Mesenchymal stem cell (in vitro differentiated cells and primary cell): Measurements from ENCODE around the gene CCNJ.

ENCODE experiments used
- DNase-seq: peaks from one replicate; pipeline ENCODE4 v3.0.0-alpha.2; 2013
- H2AFZ ChIP-seq: one replicate; pipeline ENCODE4 v1.6.1; 2013; ENCODE audit warnings: low read depth, mild to moderate bottlenecking, control low read depth, inconsistent platforms, low read length, moderate library complexity
- H2AK5ac ChIP-seq: 2 replicates; pipeline ENCODE4 v1.6.1; 2013; ENCODE audit warnings: low read length, moderate library complexity, mild to moderate bottlenecking, inconsistent platforms; ENCODE audit not compliant: severe bottlenecking
- H2BK120ac ChIP-seq: one replicate; pipeline ENCODE4 v1.6.1; 2013; ENCODE audit warnings: low read depth, mild to moderate bottlenecking, inconsistent platforms, low read length, moderate library complexity
- H2BK12ac ChIP-seq, 2 experiments: one replicate each; pipeline ENCODE4 v1.6.1; 2013; ENCODE audit warnings: inconsistent platforms in 2 of 2, low read length in 2 of 2, mild to moderate bottlenecking in 2 of 2, moderate library complexity in 2 of 2, control low read depth in 1 of 2
- H2BK15ac ChIP-seq: one replicate; pipeline ENCODE4 v1.6.1; 2013; ENCODE audit warnings: mild to moderate bottlenecking, low read depth, inconsistent platforms; ENCODE audit not compliant: poor library complexity, severe bottlenecking
- H2BK5ac ChIP-seq: 2 replicates; pipeline ENCODE4 v1.6.1; 2013; ENCODE audit warnings: low read depth, mild to moderate bottlenecking, low read length, control low read depth, inconsistent platforms; ENCODE audit not compliant: poor library complexity, severe bottlenecking
- H3K14ac ChIP-seq, 2 experiments: one replicate each; pipeline ENCODE4 v1.6.1; 2013; ENCODE audit warnings: inconsistent platforms in 2 of 2, low read length in 2 of 2, control low read depth in 1 of 2, mild to moderate bottlenecking in 1 of 2, moderate library complexity in 1 of 2
- H3K18ac ChIP-seq, 2 experiments: one replicate each; pipeline ENCODE4 v1.6.1; 2013; ENCODE audit warnings: inconsistent platforms in 2 of 2, low read length in 2 of 2, control low read depth in 1 of 2, low read depth in 1 of 2, mild to moderate bottlenecking in 1 of 2
- H3K23ac ChIP-seq, 2 experiments: one replicate each; pipeline ENCODE4 v1.6.1; 2013; ENCODE audit warnings: inconsistent platforms in 2 of 2, low read length in 2 of 2, mild to moderate bottlenecking in 2 of 2, moderate library complexity in 2 of 2, control low read depth in 1 of 2
- H3K27ac ChIP-seq: 2 replicates; pipeline ENCODE4 v1.5.1; 2013; ENCODE audit warnings: mild to moderate bottlenecking, moderate library complexity, low read length, control low read depth, inconsistent platforms; ENCODE audit not compliant: poor library complexity, severe bottlenecking
- H3K27me3 ChIP-seq, 2 experiments: 2 replicates each; pipeline versions ENCODE4 v1.6.1 to v1.7.0; 2013; ENCODE audit warnings: low read length in 2 of 2, mild to moderate bottlenecking in 2 of 2, moderate library complexity in 2 of 2, control low read depth in 1 of 2, inconsistent platforms in 1 of 2; ENCODE audit not compliant: control insufficient read depth in 1 of 2, insufficient read depth in 1 of 2
- H3K36me3 ChIP-seq, 2 experiments: 2 replicates each; pipeline versions ENCODE4 v1.6.1 to v1.7.0; 2013; ENCODE audit warnings: low read length in 2 of 2, control low read depth in 1 of 2, inconsistent platforms in 1 of 2, low read depth in 1 of 2, mild to moderate bottlenecking in 1 of 2; ENCODE audit not compliant: insufficient read depth in 2 of 2, control insufficient read depth in 1 of 2
- H3K4ac ChIP-seq, 2 experiments: one replicate each; pipeline ENCODE4 v1.6.1; 2013; ENCODE audit warnings: inconsistent platforms in 2 of 2, low read length in 2 of 2, mild to moderate bottlenecking in 2 of 2, moderate library complexity in 2 of 2, control low read depth in 1 of 2, low read depth in 1 of 2
- H3K4me1 ChIP-seq: 2 replicates; pipeline ENCODE4 v1.6.1; 2013; ENCODE audit warnings: low read depth, low read length, control low read depth; ENCODE audit not compliant: control insufficient read depth, insufficient read depth
- H3K4me2 ChIP-seq: 2 replicates; pipeline ENCODE4 v1.6.1; 2013; ENCODE audit warnings: low read length, mild to moderate bottlenecking, inconsistent platforms; ENCODE audit not compliant: poor library complexity, severe bottlenecking
- H3K4me3 ChIP-seq, 2 experiments: 2 replicates each; pipeline versions ENCODE4 v1.5.1 to v1.7.0; 2013; ENCODE audit warnings: low read length in 2 of 2, mild to moderate bottlenecking in 2 of 2, control low read depth in 1 of 2, low read depth in 1 of 2; ENCODE audit not compliant: insufficient read depth in 1 of 2
- H3K79me1 ChIP-seq: replicated peaks from 2 replicates; pipeline ENCODE4 v1.6.1; 2013; ENCODE audit warnings: mild to moderate bottlenecking, control low read depth, low read length, inconsistent platforms; ENCODE audit not compliant: poor library complexity, severe bottlenecking
- H3K9ac ChIP-seq: 2 replicates; pipeline ENCODE4 v1.7.0; 2013; ENCODE audit warnings: mild to moderate bottlenecking, low read length, moderate library complexity
- H3K9me3 ChIP-seq: 2 replicates; pipeline ENCODE4 v1.7.0; 2013; ENCODE audit warnings: mild to moderate bottlenecking, low read length; ENCODE audit not compliant: control insufficient read depth
- H4K8ac ChIP-seq: one replicate; pipeline ENCODE4 v1.6.1; 2013; ENCODE audit warnings: inconsistent platforms, mild to moderate bottlenecking, low read length, moderate library complexity
- H4K91ac ChIP-seq: one replicate; pipeline ENCODE4 v1.6.1; 2013; ENCODE audit warnings: mild to moderate bottlenecking, low read length, inconsistent platforms
- WGBS: methylation state at CpG from one replicate; pipeline ENCODE4 v1.1.7; 2013; ENCODE audit warnings: mixed read lengths; 5-methylcytosine and 5-hydroxymethylcytosine counted together

Gene CCNJ

GRCh38 chr10:96092999-96093767 lies 49.8 kb downstream of the CCNJ start:
- H3K36me3 ChIP-seq = no peaks in the 10 kb centered on the region
- no peak overlapping the region for H2BK120ac ChIP-seq
- 90% methylated on average over 8 of the region's 8 CpGs for WGBS
- H3K18ac ChIP-seq = no peak overlapping the region
- no peak overlapping the region for H2AK5ac ChIP-seq
- no peak overlapping the region for H3K27ac ChIP-seq
- H3K4me1 ChIP-seq = peaks cover 3% of the 10 kb centered on the region
- no peak overlapping the region for H2BK15ac ChIP-seq
- H3K9ac ChIP-seq = no peak overlapping the region
- no peak overlapping the region for H2AFZ ChIP-seq
- no peak overlapping the region for H3K23ac ChIP-seq
- H3K79me1 ChIP-seq = no peaks in the 10 kb centered on the region
- H4K8ac ChIP-seq = no peak overlapping the region
- H4K91ac ChIP-seq = no peak overlapping the region
- H2BK5ac ChIP-seq = no peak overlapping the region
- no peak overlapping the region for H3K4me3 ChIP-seq
- peaks cover 4 to 54% of the 10 kb centered on the region in 2 experiments for H3K27me3 ChIP-seq
- no peak overlapping the region for H2BK12ac ChIP-seq
- no peaks in the 10 kb centered on the region for H3K9me3 ChIP-seq
- H3K4ac ChIP-seq = no peak overlapping the region
- no peak overlapping the region for H3K4me2 ChIP-seq
- DNase-seq = no peak
- H3K14ac ChIP-seq = no peak overlapping the region

GRCh38 chr10:96093948-96094347 lies 50.6 kb downstream of the CCNJ start:
- H4K8ac ChIP-seq = no peak overlapping the region
- H3K4ac ChIP-seq = no peak overlapping the region
- DNase-seq = no peak
- no peak overlapping the region for H2AK5ac ChIP-seq
- H3K4me1 ChIP-seq = peaks cover 3% of the 10 kb centered on the region
- no peak overlapping the region for H2AFZ ChIP-seq
- H2BK12ac ChIP-seq = no peak overlapping the region
- no peak overlapping the region for H2BK120ac ChIP-seq
- H3K23ac ChIP-seq = no peak overlapping the region
- H3K9me3 ChIP-seq = no peaks in the 10 kb centered on the region
- H2BK15ac ChIP-seq = no peak overlapping the region
- no peaks in the 10 kb centered on the region for H3K79me1 ChIP-seq
- H3K36me3 ChIP-seq = no peaks in the 10 kb centered on the region
- no peak overlapping the region for H3K4me3 ChIP-seq
- H2BK5ac ChIP-seq = no peak overlapping the region
- no peak overlapping the region for H3K4me2 ChIP-seq
- no peak overlapping the region for H3K27ac ChIP-seq
- peaks cover 4 to 54% of the 10 kb centered on the region in 2 experiments for H3K27me3 ChIP-seq
- no peak overlapping the region for H3K18ac ChIP-seq
- H4K91ac ChIP-seq = no peak overlapping the region
- H3K9ac ChIP-seq = no peak overlapping the region
- 100% methylated on average over 1 of the region's 2 CpGs for WGBS
- H3K14ac ChIP-seq = no peak overlapping the region

- Histone ChIP-seq H2BK15ac (no peak overlapping the region), H2BK12ac (no peak overlapping the region), H2BK120ac (no peak overlapping the region), H4K8ac (no peak overlapping the region), H3K36me3 (no peaks in the 10 kb centered on the region), H2AFZ (no peak overlapping the region), H2AK5ac (no peak overlapping the region), H3K9me3 (no peaks in the 10 kb centered on the region), H3K14ac (no peak overlapping the region), H3K4me1 (no peaks in the 10 kb centered on the region), H4K91ac (no peak overlapping the region), H3K4ac (no peak overlapping the region), H3K27me3 (peaks cover 4 to 54% of the 10 kb centered on the region in 2 experiments), H2BK5ac (no peak overlapping the region), H3K79me1 (no peaks in the 10 kb centered on the region), H3K4me3 (no peak overlapping the region), H3K18ac (no peak overlapping the region), H3K27ac (no peak overlapping the region), H3K4me2 (no peak overlapping the region), H3K23ac (no peak overlapping the region), H3K9ac (no peak overlapping the region)
- DNase-seq = no peak
- 67% methylated on average over 1 of the region's 1 CpG for WGBS
Measured at GRCh38 chr10:96096958-96097357, 53.6 kb downstream of the CCNJ start.

GRCh38 chr10:96097865-96098264 lies 54.5 kb downstream of the CCNJ start:
- no peak overlapping the region for H3K9ac ChIP-seq
- H3K18ac ChIP-seq = no peak overlapping the region
- no peak overlapping the region for H3K14ac ChIP-seq
- DNase-seq = no peak
- no peak overlapping the region for H3K27ac ChIP-seq
- no peak overlapping the region for H3K23ac ChIP-seq
- H4K91ac ChIP-seq = no peak overlapping the region
- H2AK5ac ChIP-seq = no peak overlapping the region
- H3K4ac ChIP-seq = no peak overlapping the region
- no peaks in the 10 kb centered on the region for H3K79me1 ChIP-seq
- no peak overlapping the region for H3K4me2 ChIP-seq
- no peak overlapping the region for H2BK12ac ChIP-seq
- no peaks in the 10 kb centered on the region for H3K9me3 ChIP-seq
- H2BK5ac ChIP-seq = no peak overlapping the region
- peaks cover 3 to 47% of the 10 kb centered on the region in 2 experiments for H3K27me3 ChIP-seq
- H3K36me3 ChIP-seq = no peaks in the 10 kb centered on the region
- no peak overlapping the region for H2AFZ ChIP-seq
- H2BK15ac ChIP-seq = no peak overlapping the region
- no peak overlapping the region for H4K8ac ChIP-seq
- no peak overlapping the region for H3K4me3 ChIP-seq
- H3K4me1 ChIP-seq = no peaks in the 10 kb centered on the region
- WGBS = 89% methylated on average over 1 of the region's 3 CpGs
- H2BK120ac ChIP-seq = no peak overlapping the region
